Muscle of arm (tissue), 12 donors: Measurements from ENCODE around the gene PRKCA. TPM values are rescaled to one million over a fixed set of nuclear protein-coding genes. Genes with fewer than 3 reads are reported as not detected.
A peak's percentile ranks its signal among the peaks of the same experiment; 100 is the strongest.

Experiments used
- DNase-seq: peaks from one replicate; pipeline ENCODE4 v3.0.0-alpha.2; 2013
- polyA plus RNA-seq, 12 donors: library from polyadenylated mRNA; unstranded; fragments of 120-200 nt; gene quantifications; one replicate each; pipeline ENCODE4 v1.2.1, GENCODE V29; 2013; ENCODE audit not compliant: insufficient read length in 12 of 12

Gene PRKCA
- polyA plus RNA-seq, 12 donors: 2.5 to 9.1 (median 3.4) TPM; not detected in 1

DNA sequence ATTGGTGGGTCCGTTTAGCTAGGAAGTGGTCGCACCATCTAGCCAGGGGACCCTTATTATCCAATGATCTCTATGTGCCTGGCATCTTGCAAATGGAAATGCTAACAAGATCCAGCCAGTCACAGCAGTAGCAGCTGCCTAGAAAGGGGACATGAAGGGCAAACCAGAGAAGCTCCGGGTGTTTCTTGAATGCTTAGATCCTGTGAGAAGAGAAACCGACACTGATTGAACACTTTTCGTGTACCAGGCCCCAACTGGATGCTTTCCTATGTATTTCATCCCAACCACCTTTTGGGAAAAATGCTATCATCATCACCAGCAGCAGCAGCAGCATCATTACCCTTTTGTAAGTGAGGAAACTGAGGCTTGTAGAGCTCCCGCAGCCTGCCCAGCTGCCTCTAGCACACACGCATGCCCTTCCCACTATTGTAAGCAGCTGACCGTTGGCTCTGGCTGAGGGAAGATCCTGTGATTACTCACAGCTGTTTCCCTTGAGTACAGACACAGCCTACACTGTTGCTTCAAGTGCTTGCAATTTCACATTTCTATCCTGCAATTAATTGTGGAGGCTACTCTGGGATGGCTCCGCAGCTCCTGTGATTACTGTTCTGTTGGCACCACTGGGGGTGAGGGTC lies 351.8 kb downstream of the PRKCA start:
- peak; percentile 30 for DNase-seq

DNA sequence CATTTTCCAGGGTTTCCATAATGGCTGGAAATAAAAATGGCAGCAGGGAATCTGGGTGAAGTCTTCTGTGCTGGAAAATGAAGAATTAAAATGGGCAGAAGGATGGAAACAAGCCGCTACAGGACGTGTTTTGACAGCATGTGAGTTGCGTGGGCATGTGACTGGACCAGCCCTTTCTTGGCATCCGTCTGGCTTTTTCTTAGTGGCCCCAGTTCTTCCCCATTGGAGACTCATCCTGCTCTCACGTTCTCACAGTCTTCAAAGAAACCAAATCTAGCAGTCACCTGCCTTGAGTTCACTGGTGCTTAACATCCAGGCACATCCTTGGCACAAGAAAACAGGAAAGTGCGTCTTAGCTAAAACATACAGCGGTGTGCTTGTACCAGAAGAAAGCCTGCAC lies 352.4 kb downstream of the PRKCA start:
- no peak for DNase-seq

DNA sequence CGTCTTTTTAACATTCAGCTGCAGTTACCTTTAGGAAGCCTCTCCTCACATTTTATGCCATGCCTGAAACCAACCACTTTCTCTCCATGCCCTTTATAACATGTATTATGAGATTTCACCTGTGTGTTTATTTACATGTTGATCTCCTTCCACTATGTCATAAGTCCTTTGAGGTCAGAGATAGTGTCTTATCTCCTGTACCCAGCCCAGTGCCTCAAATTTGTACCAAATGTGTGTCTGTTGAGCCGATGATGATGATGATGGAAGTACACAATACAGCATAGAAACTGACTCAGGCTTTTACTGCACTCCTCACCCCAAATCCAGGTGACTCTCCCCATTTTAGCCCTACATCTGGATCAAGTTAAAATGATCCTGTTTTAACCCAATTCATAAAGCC lies 353.0 kb downstream of the PRKCA start:
- DNase-seq: no peak

DNA sequence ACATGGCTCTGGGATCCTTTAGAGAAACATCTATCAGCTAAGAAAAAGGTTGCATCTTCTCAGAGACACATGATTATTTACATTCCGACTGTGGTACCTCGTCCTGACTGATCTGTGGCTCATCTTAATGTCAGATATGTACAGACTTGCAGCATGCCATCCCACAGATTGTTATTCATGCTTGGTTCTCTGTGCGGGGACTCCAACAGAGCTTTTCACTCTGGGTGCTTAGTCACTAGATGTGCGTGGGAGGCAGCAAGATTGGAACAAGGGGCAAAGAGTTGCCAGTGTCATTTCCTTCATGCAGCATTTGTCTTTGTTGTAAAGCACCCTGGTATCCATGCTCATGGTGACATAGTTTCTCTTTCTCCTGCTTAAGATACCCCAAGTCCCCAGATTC lies 353.4 kb downstream of the PRKCA start:
- no peak for DNase-seq

DNA sequence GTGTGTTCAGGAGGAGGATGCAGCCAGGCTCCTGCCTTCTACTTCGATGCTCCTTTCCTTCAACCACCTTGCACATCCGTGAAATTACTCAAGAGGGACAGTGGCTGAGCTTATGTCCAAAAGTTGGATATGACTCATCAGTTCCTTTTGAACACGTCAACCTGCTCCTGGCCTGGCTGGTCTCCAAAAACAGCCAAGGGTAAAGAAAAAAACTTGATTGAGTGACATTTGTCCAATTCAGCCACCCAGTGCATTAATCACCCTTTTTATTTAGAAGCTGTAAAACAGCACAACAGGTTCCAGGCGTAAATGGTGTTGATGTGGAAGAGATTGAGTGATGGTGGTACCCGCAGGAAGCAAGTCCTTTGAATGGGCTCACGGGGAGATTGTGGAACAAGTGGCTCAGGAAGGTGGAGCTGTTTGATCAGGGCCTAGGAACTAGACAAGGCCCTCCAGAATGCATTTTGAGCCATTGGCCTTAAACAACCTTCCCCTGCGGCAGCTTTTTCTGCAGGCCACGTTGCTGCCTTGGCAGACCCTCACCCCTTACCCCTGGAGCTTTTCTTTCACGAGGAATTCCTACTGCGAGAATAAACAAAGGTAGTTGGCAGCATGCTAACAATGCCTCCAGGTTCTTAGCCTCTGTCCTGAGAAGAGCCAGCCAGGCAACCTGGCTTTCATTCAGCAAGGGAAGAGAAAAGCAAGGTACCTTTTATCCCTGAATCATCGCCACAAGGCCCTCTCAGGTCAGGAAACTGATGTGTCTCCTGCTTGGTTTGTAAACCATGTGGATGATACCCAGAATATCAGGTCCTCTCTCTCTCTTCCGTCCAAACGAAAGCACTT lies 359.2 kb downstream of the PRKCA start:
- no peak for DNase-seq

DNA sequence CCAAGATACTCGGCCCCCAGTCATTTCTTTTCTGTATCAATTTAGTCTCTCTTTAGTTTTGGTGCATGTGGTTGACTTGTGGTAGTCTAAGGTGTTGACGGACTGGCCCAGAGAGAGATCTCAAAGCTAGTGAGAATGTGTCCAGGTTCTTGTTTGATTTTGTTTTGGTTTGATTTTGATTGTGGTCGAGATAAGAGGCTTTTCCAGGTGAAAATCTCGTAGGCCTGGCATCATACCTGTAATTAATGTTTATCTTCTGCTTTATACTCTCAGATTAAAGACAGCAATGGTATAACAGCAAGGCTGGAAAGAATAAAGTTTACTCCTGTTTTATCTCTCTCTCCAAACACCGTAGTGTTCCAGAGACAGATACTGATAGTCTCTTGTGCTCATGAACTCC lies 360.1 kb downstream of the PRKCA start:
- DNase-seq: no peak

DNA sequence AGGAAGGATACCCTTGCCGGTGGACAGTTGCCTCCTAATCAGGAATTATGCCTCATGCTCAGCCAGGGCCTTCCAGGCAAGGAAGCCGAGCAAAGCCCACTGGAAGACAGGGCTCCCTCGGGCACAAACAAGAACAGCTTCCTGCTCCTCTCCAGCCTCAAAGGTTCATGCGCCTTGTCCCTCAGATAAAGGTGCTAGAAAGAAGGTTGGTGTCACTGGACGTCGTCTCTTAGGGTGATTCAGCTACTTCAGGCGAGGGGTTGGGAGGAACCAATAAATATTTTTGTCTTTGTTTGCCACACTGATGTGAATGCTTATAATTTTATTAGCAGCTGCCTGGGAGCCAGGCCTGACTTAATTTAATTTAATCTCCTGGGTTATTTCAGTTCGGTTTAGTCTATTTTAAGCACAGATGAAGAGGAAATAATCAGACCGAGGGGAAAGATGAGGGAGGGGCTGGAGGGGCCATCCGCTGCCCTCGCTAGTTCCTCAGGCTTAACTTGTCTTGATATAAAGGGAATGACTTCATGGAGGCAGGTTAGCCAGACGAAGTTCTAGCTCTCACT lies 360.7 kb downstream of the PRKCA start:
- no peak for DNase-seq

DNA sequence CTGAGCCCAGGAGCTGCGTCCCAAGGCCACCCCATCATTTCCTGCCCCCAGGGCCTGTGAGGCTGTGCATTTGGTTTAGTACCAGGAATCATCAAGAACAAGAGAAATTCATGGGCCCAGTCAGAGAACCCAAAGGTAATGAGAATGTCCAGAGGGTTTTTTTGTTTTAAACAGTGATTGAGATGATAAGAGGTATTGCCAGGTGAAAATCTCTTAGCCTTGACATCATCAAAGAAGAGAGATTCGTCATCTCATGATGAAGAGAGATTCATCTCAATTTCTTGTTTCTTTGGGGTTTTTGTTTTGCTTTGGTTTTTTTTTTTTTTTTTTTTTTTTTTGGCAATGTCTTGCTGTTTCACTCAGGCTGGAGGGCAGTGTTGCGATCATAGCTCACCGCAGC lies 361.9 kb downstream of the PRKCA start:
- DNase-seq: no peak

DNA sequence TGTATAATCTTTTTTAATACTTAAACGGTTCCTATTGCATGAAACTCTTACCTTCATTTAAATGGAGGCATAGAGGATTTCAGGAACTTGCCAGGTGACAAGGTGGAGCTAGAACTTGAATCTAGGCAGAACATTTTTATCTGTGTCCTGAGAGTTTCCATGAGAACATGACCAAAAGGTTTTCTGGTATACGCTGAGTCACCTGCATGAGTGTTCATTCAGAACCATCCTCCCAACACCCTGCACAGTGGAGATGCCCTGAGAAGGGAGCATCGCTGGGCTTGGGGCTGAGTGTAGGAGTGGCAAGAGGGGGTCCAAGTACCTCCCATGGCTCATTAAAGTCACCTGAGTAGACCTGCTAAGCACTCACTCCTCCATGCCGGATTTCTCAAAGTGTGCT lies 362.8 kb downstream of the PRKCA start:
- DNase-seq: no peak

DNA sequence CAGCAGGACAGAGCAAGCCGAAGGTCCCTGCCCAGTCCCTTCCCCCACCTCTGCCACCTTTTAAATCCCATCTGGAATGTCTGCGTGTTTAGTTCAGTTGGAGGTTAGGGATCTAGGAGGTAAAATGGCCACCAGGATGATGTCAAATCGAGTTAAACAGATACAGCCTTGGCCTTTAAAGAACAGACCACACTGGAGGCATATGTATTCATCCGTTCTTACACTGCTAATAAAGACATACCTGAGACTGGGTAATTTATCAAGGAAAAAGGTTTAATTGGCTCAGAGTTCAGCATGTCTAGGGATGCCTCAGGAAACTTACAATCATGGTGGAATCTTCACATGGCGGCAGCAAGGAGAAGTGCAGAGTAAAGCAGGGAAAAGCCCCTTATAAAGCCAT lies 364.7 kb downstream of the PRKCA start:
- DNase-seq: no peak

DNA sequence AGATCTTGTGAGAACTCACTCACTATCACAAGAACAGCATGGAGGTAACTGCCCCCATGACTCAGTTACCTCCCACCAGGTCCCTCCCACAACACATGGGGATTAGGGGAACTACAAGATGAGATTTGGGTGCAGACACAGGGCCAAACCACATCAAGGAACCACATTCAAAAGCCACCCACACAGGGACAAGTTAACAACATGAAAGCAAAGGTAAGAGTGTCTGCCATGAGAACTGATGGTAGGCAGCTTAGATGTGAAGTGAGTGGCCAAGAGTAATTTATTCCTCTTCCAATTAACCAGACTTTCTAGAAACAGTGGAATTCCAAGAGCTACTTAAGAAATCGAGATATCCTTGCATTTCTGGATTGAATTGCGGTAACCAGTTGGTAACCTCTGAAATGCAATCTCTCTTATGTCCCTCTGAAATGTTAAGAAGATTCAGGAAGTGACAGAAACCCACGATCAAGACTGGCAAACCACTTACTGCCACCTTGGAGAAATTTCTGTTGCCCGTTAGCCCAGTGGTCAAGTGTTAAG lies 365.1 kb downstream of the PRKCA start:
- DNase-seq: no peak

DNA sequence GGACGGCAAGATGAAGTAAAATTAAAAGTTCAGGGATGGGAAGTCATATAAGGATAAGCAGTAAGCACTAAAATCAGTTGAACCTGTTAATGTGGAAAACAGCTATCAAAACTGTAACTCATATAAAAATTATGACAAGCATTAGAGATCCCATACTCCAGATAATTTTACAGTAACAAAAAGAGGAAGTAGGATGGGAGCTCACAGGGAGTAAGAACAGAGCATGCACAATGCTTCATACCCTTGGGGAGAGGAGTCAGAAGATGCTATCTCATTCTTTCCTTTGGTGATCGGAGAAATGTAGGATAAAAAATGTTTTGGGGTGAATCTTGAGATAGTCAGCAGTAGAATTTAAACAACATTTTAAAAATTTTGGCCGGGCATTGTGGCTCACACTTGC lies 367.8 kb downstream of the PRKCA start:
- DNase-seq: no peak

DNA sequence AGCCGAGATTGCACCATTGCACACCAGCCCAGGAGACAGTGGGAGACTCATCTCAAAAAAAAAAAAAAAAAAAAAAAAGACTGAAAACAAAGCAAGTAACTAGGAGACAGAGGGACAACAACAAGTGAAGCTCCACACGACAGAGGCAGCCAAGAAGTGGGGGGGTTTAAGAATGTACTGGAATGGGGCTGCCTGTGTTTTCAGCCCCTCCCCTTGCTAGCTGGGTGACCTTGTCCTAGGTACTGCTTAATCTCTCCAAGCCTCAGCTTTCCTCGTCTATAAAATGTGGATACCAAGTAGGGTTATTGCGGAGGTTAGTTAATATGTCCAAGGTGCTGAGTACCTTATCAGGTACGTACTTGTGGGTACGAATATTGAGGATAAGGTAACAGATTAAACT lies 368.7 kb downstream of the PRKCA start:
- DNase-seq: no peak

DNA sequence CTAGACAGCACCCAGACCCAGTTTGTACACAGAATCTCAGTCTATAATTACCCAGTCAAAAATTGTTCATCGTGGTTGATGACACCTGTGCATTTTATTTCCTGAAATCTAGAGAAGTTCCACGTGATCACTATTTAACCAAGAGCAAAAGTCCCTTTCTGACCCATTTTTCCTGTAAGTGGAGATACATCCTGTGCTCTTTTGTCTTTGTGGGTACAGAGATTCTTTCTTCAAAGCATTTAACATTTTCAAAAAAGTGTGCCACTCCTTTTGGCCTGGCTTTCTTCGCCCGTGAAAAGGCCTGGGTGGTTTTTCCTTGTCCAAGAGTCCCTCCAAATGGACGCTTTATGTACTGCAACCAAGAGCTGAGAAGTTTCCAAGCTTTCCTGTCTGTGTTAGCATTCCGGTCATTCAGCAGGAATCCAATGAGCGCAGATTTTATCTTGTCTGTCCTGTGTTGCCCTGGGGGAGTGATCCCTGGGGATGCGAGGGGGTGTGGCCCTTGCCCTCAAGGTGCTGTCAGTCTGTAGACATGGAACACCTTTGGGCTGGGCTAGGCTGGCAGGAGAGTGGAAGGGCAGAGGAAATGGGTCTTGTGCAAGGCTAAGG lies 371.4 kb downstream of the PRKCA start:
- peak; percentile 40 for DNase-seq

DNA sequence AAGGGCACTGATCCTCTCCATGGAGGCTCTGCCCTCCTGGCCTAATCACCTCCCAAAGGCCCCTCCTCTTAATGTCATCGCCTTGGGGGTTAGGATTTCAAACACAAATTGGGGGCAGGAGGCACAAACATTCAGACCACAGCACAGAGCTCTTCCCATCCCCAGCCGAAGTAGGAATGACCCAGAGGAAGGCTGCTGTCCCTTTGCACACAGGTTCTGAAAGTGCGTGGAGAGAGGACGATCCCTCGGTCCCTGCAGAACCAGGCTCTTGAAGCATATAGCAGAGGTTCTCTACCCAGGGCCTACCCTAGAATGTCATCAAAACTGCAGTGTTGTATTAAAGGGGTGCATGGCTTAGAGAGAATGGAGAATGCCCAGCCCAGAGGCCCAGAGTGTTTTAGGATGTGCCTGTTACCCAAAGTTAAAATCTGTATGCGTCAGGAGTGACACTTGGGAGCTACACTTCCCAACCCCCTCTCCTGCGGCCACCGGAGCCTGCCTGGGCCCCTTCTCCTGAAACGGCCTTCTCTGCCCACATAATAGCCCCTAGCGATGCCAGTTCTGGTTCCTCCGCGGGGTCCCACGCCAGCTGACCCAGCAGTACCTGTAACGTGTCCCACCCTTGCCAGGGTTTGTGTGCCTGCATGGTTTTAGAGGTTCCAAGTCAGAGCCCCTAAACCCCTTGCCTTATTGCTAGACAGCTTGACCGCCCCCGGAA lies 373.0 kb downstream of the PRKCA start:
- no peak for DNase-seq

DNA sequence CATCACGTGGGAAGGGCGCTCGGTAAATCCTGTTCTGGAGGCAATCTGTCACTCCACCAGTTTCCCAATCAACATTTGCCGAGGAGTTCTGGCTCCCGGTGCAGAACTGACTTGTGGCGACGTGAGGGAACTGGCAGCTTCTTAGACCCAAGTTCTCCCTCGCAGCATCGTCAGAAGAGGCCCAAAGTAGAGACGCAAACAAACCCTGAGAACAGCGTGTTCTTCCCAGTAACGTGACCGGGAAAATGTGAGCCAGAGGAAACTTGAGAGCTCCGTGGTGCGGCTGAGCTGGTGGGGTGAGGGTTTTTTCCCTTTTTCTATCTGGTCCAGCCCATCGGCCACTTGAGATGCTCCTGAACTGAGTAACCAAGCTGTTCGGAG lies 373.6 kb downstream of the PRKCA start:
- no peak for DNase-seq

DNA sequence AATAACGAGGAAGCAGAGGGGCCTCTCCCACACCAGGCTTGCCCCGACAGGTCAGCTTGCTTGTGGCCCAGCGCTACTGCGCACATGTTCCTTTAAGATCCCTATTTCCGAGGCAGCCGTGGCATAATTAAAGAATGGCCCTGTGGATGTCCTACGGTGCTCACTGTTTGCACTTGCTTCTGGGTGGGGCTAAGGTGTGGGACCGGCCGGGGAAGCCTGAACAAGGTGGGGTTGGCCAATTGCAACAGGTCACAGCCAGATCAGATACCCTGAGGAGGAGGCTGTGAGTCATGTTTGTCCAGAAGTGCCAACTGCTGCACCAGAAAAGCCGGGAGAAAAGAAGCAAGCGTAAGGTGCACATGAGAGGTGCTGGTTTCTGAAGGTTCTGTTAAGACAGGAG lies 374.0 kb downstream of the PRKCA start:
- DNase-seq: no peak

DNA sequence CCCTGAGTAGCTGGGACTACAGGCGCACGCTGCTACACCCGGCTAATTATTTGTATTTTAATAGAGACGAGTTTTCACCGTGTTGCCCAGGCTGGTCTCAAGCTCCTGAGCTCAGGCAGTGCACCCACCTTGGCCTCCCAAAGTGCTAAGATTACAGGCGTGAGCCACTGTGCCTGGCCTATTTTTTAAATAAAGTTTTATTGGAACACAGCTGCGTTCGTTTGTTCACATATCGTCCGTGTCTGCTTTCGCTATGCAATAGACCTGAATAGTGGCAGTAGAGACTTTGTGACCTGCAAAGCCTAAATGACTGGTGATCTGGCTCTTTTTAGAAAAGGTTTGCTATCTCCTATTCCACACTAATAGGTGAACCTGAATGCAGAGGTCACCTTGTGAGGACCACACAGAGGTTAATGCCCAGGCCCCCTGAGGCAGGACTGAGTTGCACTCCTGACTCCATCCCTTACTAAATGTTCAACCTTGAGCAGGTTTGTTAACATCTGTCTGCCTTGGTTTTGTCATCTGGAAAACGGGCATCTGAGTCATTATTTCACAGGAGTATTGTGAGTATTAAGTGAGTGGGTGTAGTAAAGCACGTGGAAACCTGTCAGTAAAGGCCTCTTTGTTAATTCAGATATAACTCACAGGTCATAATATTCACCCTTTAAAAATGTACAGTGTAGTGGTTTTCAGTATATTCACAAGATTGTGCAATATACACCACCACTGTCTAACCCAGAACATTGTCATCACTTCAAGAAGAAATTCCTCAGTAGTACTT lies 375.0 kb downstream of the PRKCA start:
- DNase-seq: no peak

DNA sequence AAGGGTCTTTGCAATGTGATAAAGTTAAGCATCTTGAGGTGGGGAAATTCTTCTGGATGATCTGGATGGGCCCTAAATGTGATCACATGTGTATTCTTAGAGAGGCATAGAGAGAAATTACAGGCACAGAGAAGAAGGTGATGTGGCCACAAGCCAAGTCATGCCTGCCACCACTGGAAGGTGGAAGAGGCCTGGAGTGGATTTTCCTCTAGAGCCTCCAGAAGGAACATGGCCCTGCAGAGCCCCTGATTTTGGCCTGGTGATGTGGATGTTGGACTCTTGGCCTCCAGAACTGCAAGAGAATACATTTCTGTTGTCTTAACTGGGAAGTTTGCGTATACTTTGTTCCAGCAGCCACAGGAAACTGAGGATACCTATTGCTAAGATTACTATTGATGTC lies 375.6 kb downstream of the PRKCA start:
- no peak for DNase-seq

DNA sequence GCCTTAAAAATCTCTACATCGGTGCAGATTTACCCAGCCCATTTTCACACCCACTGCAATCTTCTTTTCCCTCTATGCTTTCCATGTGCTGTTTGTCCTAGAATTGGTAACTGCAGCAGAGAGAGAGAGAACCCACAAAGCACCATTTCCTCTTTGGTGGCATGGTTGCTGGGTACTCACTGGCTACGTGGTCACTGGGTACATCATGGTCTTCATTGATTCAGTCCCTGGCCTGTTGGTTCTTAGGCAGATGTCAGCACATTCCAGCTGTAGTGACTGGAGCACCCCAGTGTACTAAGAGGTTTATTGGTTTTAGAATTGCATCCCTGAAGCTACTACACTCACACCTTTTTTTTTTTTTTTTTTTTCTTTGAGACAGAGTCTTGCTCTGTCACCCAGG lies 376.4 kb downstream of the PRKCA start:
- no peak for DNase-seq
